ENCODE data around the gene CDK12. TPM values are rescaled to one million over a fixed set of nuclear protein-coding genes. Genes with fewer than 3 reads are reported as not detected.
"Not testable (repeated sequence)": the region's sequence is repeated elsewhere in the genome, so short reads cannot be mapped to it uniquely, and the experiment has no call there.

CDK12 gene
- total and polyA plus RNA-seq, 4 donors = 7.5 to 30.3 (median 15.0) TPM

DNA sequence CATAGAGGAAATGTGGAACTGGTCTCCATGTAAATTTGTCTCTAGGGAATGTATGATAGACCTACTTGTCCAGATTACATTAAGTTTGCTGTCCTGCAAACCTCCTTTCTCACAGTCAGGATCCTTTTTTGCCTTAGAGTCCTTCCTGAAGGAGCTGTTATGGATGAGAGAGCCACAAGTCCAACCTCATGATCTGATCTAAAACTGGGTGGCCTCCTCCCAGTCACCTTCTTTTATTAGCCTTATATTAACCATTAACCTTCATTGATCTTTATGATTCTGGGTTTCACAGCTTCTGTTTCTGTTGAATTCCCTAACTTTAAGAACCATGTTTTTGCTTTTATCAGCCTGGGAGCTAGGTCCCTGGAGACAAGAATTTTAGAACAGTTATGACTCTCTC, 82.4 kb downstream of the CDK12 start:
- Histone ChIP-seq H3K4me1 (ENCODE audit: control insufficient read depth in 4 of 4, insufficient read depth in 4 of 4, low read length in 3 of 4) (peaks cover 3 to 16% (median 10%) of the 10 kb centered on the region in 4 donors), H3K27ac (ENCODE audit: low read depth in 1 of 2, low read length in 2 of 2) (no peak overlapping the region), H3K27me3 (ENCODE audit: control insufficient read depth in 4 of 4, insufficient read depth in 4 of 4, low read length in 3 of 4) (no peaks in the 10 kb centered on the region), H3K9ac (ENCODE audit: low read depth in 1 of 2, low read length in 2 of 2) (no peak overlapping the region), H3K9me3 (ENCODE audit: control insufficient read depth in 4 of 4, low read length in 3 of 4) (no peaks in the 10 kb centered on the region), H3K36me3 (ENCODE audit: control insufficient read depth in 4 of 4, insufficient read depth in 3 of 4, low read depth in 1 of 4, low read length in 3 of 4) (peaks cover 0 to 19% (median 5%) of the 10 kb centered on the region in 4 donors), H3K4me3 (ENCODE audit: low read depth in 1 of 3, low read length in 3 of 3) (no peak overlapping the region)
- no peak for TF ChIP-seq HNF4G (IDR thresholded peaks at IDR 0.05)
- TF ChIP-seq HNF4A (conservative IDR thresholded peaks at IDR 0.05) = peak in 1 of 2 donors; percentile 31
- no peak for TF ChIP-seq TAF1 (conservative IDR thresholded peaks at IDR 0.05)
- DNase-seq (ENCODE audit: low spot score) = no peak

DNA sequence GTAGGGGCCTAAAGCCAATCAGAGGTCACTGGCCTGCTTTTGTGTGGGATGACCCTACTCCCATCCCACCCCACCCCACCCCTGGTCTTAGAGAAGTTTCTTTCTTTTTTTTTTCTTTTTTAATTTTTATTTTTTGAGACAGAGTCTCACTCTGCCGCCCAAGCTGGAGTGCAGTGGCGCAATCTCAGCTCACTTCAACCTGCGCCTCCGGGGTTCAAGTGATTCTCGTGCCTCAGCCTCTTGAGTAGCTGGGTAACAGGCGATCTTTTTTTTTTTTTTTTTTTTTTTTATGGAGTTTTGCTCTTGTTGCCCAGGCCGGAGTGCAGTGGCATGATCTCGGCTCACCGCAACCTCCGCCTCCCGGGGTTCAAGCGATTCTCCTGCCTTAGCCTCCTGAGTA, 83.1 kb downstream of the CDK12 start:
- H3K27ac ChIP-seq (ENCODE audit: low read depth in 1 of 2, low read length in 2 of 2); H3K9ac ChIP-seq (ENCODE audit: low read depth in 1 of 2, low read length in 2 of 2); H3K9me3 ChIP-seq (ENCODE audit: control insufficient read depth in 4 of 4, low read length in 3 of 4); DNase-seq (ENCODE audit: low spot score); H3K4me3 ChIP-seq (ENCODE audit: low read depth in 1 of 3, low read length in 3 of 3); H3K27me3 ChIP-seq (ENCODE audit: control insufficient read depth in 4 of 4, insufficient read depth in 4 of 4, low read length in 3 of 4): not testable (repeated sequence)
- H3K36me3 ChIP-seq (ENCODE audit: control insufficient read depth in 4 of 4, insufficient read depth in 3 of 4, low read depth in 1 of 4, low read length in 3 of 4) = peaks cover 0 to 23% (median 5%) of the 10 kb centered on the region in 4 donors
- peaks cover 3 to 16% (median 10%) of the 10 kb centered on the region in 4 donors for H3K4me1 ChIP-seq (ENCODE audit: control insufficient read depth in 4 of 4, insufficient read depth in 4 of 4, low read length in 3 of 4)
- 97% methylated on average over 12 of the region's 12 CpGs for WGBS

- no peak overlapping the region for H3K27ac ChIP-seq (ENCODE audit: low read depth in 1 of 2, low read length in 2 of 2)
- H3K36me3 ChIP-seq (ENCODE audit: control insufficient read depth in 4 of 4, insufficient read depth in 3 of 4, low read depth in 1 of 4, low read length in 3 of 4) = peaks cover 0 to 50% (median 18%) of the 10 kb centered on the region in 4 donors
- no peak overlapping the region for H3K9ac ChIP-seq (ENCODE audit: low read depth in 1 of 2, low read length in 2 of 2)
- TF ChIP-seq MAX (IDR thresholded peaks at IDR 0.05) (no peak), RAD21 (IDR thresholded peaks at IDR 0.05) (peak; percentile 75 to 84), RXRA (IDR thresholded peaks at IDR 0.05) (no peak), FOXA2 (IDR thresholded peaks at IDR 0.05) (no peak), HNF4G (IDR thresholded peaks at IDR 0.05) (no peak), YY1 (IDR thresholded peaks at IDR 0.05) (no peak)
- TF ChIP-seq, protein P1, sequence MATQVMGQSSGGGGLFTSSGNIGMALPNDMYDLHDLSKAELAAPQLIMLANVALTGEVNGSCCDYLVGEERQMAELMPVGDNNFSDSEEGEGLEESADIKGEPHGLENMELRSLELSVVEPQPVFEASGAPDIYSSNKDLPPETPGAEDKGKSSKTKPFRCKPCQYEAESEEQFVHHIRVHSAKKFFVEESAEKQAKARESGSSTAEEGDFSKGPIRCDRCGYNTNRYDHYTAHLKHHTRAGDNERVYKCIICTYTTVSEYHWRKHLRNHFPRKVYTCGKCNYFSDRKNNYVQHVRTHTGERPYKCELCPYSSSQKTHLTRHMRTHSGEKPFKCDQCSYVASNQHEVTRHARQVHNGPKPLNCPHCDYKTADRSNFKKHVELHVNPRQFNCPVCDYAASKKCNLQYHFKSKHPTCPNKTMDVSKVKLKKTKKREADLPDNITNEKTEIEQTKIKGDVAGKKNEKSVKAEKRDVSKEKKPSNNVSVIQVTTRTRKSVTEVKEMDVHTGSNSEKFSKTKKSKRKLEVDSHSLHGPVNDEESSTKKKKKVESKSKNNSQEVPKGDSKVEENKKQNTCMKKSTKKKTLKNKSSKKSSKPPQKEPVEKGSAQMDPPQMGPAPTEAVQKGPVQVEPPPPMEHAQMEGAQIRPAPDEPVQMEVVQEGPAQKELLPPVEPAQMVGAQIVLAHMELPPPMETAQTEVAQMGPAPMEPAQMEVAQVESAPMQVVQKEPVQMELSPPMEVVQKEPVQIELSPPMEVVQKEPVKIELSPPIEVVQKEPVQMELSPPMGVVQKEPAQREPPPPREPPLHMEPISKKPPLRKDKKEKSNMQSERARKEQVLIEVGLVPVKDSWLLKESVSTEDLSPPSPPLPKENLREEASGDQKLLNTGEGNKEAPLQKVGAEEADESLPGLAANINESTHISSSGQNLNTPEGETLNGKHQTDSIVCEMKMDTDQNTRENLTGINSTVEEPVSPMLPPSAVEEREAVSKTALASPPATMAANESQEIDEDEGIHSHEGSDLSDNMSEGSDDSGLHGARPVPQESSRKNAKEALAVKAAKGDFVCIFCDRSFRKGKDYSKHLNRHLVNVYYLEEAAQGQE (IDR thresholded peaks at IDR 0.05) = no peak
- TF ChIP-seq, protein P2, sequence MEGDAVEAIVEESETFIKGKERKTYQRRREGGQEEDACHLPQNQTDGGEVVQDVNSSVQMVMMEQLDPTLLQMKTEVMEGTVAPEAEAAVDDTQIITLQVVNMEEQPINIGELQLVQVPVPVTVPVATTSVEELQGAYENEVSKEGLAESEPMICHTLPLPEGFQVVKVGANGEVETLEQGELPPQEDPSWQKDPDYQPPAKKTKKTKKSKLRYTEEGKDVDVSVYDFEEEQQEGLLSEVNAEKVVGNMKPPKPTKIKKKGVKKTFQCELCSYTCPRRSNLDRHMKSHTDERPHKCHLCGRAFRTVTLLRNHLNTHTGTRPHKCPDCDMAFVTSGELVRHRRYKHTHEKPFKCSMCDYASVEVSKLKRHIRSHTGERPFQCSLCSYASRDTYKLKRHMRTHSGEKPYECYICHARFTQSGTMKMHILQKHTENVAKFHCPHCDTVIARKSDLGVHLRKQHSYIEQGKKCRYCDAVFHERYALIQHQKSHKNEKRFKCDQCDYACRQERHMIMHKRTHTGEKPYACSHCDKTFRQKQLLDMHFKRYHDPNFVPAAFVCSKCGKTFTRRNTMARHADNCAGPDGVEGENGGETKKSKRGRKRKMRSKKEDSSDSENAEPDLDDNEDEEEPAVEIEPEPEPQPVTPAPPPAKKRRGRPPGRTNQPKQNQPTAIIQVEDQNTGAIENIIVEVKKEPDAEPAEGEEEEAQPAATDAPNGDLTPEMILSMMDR (IDR thresholded peaks at IDR 0.05; ENCODE audit: low read depth, low read length, missing input control) = peak; percentile 92
- WGBS = 37% methylated on average over 5 of the region's 5 CpGs
- DNase-seq (ENCODE audit: low spot score) = peak; percentile 88
- H3K9me3 ChIP-seq (ENCODE audit: control insufficient read depth in 4 of 4, low read length in 3 of 4) = no peaks in the 10 kb centered on the region
- peaks cover 3 to 13% (median 10%) of the 10 kb centered on the region in 4 donors for H3K4me1 ChIP-seq (ENCODE audit: control insufficient read depth in 4 of 4, insufficient read depth in 4 of 4, low read length in 3 of 4)
- no peaks in the 10 kb centered on the region for H3K27me3 ChIP-seq (ENCODE audit: control insufficient read depth in 4 of 4, insufficient read depth in 4 of 4, low read length in 3 of 4)
- no peak overlapping the region for H3K4me3 ChIP-seq (ENCODE audit: low read depth in 1 of 3, low read length in 3 of 3)
Measured at GRCh38 chr17:39547713-39548478, 86.6 kb downstream of the CDK12 start.

Measured in liver (tissue), 9 donors.